ENCODE data around the gene MZT1. TPM values are rescaled to one million over a fixed set of nuclear protein-coding genes. Genes with fewer than 3 reads are reported as not detected.

The MZT1 gene
- total and polyA plus RNA-seq, 2 donors (not counting 3 experiments of a cell fraction or from before 2014, with no cell fraction given), result 6.3 to 19.4 TPM

DNA sequence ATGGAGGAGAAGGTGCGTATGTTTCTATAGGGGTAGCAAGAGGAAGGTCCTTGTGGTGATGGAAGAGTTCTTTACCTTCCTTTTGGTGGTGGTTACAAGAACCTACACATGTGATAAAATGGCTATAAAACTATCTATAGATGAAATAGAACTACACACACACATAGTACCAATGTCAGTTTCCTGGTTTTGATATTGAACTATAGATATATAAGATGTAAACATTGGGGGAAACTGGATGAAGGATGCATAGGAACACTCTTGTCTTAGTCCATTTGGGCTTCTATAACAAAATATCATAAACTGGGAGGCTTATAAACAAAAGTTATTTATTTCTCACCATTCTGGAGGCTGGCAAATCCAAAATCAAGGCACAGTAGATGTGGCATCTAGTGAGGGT is 47.1 kb downstream of the MZT1 start:
- H3K9me3 ChIP-seq (replicated peaks; ENCODE audit: control insufficient read depth, insufficient read depth, low read length), result no peaks in the 10 kb centered on the region
- FAIRE-seq, result no peak
- TF ChIP-seq GATA2 (IDR thresholded peaks at IDR 0.05; ENCODE audit: insufficient read depth, insufficient read length, low read depth, low read length) (no peak), JUN (IDR thresholded peaks at IDR 0.05; ENCODE audit: borderline replicate concordance, insufficient read depth, insufficient read length, low read depth) (no peak), EZH2 (IDR thresholded peaks at IDR 0.05; ENCODE audit: borderline replicate concordance, low read depth, low read length, severe bottlenecking) (no peak), POLR2AphosphoS5 (IDR thresholded peaks at IDR 0.05; ENCODE audit: insufficient read depth, low read depth, low read length) (no peak), MYC (IDR thresholded peaks at IDR 0.05; ENCODE audit: low read depth, low read length) (no peak), FOS (IDR thresholded peaks at IDR 0.05; ENCODE audit: borderline replicate concordance, insufficient read depth, low read length) (no peak), POLR2A (IDR thresholded peaks at IDR 0.05; ENCODE audit: low read depth, low read length) (no peak), MAX (IDR thresholded peaks at IDR 0.05; ENCODE audit: insufficient read depth, insufficient read length) (no peak)
- TF ChIP-seq, protein P1, sequence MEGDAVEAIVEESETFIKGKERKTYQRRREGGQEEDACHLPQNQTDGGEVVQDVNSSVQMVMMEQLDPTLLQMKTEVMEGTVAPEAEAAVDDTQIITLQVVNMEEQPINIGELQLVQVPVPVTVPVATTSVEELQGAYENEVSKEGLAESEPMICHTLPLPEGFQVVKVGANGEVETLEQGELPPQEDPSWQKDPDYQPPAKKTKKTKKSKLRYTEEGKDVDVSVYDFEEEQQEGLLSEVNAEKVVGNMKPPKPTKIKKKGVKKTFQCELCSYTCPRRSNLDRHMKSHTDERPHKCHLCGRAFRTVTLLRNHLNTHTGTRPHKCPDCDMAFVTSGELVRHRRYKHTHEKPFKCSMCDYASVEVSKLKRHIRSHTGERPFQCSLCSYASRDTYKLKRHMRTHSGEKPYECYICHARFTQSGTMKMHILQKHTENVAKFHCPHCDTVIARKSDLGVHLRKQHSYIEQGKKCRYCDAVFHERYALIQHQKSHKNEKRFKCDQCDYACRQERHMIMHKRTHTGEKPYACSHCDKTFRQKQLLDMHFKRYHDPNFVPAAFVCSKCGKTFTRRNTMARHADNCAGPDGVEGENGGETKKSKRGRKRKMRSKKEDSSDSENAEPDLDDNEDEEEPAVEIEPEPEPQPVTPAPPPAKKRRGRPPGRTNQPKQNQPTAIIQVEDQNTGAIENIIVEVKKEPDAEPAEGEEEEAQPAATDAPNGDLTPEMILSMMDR (IDR thresholded peaks at IDR 0.05; ENCODE audit: extremely low read depth in 1 of 2, insufficient read depth in 1 of 2, low read depth in 1 of 2, low read length in 2 of 2), result no peak

More for the DNA sequence above, 47.1 kb downstream of the MZT1 start:
- H3K79me2 ChIP-seq (ENCODE audit: control insufficient read depth, insufficient read depth, low read length), result no peaks in the 10 kb centered on the region
- no peaks in the 10 kb centered on the region for H4K20me1 ChIP-seq (replicated peaks; ENCODE audit: control insufficient read depth, extremely low read depth, insufficient read depth, low read length)
- no peak overlapping the region for H3K4me2 ChIP-seq (ENCODE audit: insufficient read depth, low read length)
- DNase-seq (ENCODE audit: low read depth, low spot score), result no peak
- H3K4me1 ChIP-seq (ENCODE audit: control insufficient read depth, extremely low read depth, insufficient read depth, low read length), result no peaks in the 10 kb centered on the region
- dilution Hi-C loops (cut with MboI; ENCODE audit: extremely low pct_ligation_motif_present, low sequenced_read_pairs) (no loop called here), intact Hi-C loops (cut with micrococcal nuclease) (no loop called here)
- no TSS peak for BruUV-seq (replicated peaks)
- no peak overlapping the region for H3K4me3 ChIP-seq (replicated peaks in 1 of 3; ENCODE audit: insufficient read depth in 1 of 3, low read depth in 1 of 3, low read length in 3 of 3)
- H2AFZ ChIP-seq (ENCODE audit: low read depth, low read length), result no peak overlapping the region
- no peak overlapping the region for H3K27ac ChIP-seq (ENCODE audit: insufficient read depth, low read depth, low read length)
- H3K27me3 ChIP-seq (ENCODE audit: control insufficient read depth in 2 of 2, insufficient read depth in 2 of 2, low read length in 2 of 2), result peaks cover 2 to 3% of the 10 kb centered on the region in 2 experiments
- H3K9ac ChIP-seq (replicated peaks; ENCODE audit: extremely low read depth, insufficient read depth, low read length), result no peak overlapping the region
- ChIA-PET POLR2A (no interaction called here), CTCF (interaction anchor here (0.9 kb wide), 1 partner anchor 16 kb away, joined by 3 read pairs; no protein-coding TSS in a partner anchor)
- H3K9me1 ChIP-seq (replicated peaks; ENCODE audit: control insufficient read depth, extremely low read depth, insufficient read depth, low read length), result no peaks in the 10 kb centered on the region
- H3K36me3 ChIP-seq (ENCODE audit: control insufficient read depth in 2 of 2, extremely low read depth in 1 of 2, insufficient read depth in 2 of 2, low read length in 2 of 2), result no peaks in the 10 kb centered on the region

Data from endothelial cell of umbilical vein (primary cell).